ENCODE measurements around the gene PEX11G. TPM values are rescaled to one million over a fixed set of nuclear protein-coding genes. Genes with fewer than 3 reads are reported as not detected.
A peak's percentile ranks its signal among the peaks of the same experiment; 100 is the strongest.

Gene PEX11G
- total RNA-seq, 4 donors from 2014 or later, result 1.0 to 3.1 (median 1.9) TPM

DNA sequence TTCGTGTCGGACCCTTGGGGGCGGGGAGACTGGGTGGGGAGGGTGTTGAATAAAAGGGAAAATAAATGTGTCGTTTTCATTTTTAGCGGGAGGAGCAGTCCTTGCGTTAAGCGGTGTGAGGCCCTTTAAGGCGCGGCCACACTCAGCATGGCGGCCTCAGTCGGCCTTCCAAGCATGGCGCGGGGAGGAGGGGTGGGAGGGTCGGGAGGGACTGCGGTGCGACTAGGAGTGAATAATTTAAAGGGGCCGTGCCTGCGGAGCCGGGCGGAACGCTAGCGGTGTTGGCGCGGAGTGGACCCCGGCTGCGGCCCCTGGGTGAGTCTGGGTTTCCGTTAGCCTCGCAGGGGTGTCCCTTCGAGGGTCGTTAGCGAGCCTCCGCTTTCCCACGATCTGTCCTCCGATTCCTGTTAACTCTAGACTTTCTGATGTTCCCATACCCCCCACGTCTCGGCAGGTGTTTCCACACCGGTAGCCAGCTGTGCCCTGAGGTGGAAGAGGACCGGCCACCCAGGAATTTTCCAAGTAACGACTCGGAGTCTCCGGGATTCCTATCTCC is 45.2 kb upstream of the PEX11G start:
- TF ChIP-seq, protein P1, sequence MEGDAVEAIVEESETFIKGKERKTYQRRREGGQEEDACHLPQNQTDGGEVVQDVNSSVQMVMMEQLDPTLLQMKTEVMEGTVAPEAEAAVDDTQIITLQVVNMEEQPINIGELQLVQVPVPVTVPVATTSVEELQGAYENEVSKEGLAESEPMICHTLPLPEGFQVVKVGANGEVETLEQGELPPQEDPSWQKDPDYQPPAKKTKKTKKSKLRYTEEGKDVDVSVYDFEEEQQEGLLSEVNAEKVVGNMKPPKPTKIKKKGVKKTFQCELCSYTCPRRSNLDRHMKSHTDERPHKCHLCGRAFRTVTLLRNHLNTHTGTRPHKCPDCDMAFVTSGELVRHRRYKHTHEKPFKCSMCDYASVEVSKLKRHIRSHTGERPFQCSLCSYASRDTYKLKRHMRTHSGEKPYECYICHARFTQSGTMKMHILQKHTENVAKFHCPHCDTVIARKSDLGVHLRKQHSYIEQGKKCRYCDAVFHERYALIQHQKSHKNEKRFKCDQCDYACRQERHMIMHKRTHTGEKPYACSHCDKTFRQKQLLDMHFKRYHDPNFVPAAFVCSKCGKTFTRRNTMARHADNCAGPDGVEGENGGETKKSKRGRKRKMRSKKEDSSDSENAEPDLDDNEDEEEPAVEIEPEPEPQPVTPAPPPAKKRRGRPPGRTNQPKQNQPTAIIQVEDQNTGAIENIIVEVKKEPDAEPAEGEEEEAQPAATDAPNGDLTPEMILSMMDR (IDR thresholded peaks at IDR 0.05), result no peak
- peak; percentile 94 for TF ChIP-seq POLR2AphosphoS5 (IDR thresholded peaks at IDR 0.05)
- TF ChIP-seq EP300 (IDR thresholded peaks at IDR 0.05), result no peak
- TF ChIP-seq POLR2A (IDR thresholded peaks at IDR 0.05), result peak; percentile 46 to 48
- Histone ChIP-seq H3K4me1 (peaks cover 0 to 28% (median 5%) of the 10 kb centered on the region in 3 donors), H3K27me3 (no peaks in the 10 kb centered on the region), H3K27ac (peak overlapping the region; percentile 82 to 99 (median 91)), H3K4me3 (peak overlapping the region; percentile 60 to 70), H3K9me3 (no peaks in the 10 kb centered on the region), H3K36me3 (peaks cover 0 to 54% of the 10 kb centered on the region in 2 donors)
- WGBS, 2 donors (ENCODE audit: low coverage in 1 of 2), result 0 to 3% methylated on average over 9 to 25 of the region's 41 CpGs
- ATAC-seq, result peak; percentile 84

GRCh38 chr19:7533281-7533885 is 44.5 kb upstream of the PEX11G start:
- ATAC-seq, result peak; percentile 21
- Histone ChIP-seq H3K36me3 (peaks cover 0 to 54% of the 10 kb centered on the region in 2 donors), H3K27ac (peak overlapping the region; percentile 82 to 99 (median 91)), H3K9me3 (no peaks in the 10 kb centered on the region), H3K27me3 (no peaks in the 10 kb centered on the region), H3K4me3 (peak overlapping the region; percentile 60 to 70), H3K4me1 (peaks cover 0 to 28% (median 5%) of the 10 kb centered on the region in 3 donors)
- WGBS, 2 donors (ENCODE audit: low coverage in 1 of 2), result 25 to 34% methylated on average over 13 to 14 of the region's 30 CpGs
- no peak for TF ChIP-seq EP300 (IDR thresholded peaks at IDR 0.05)
- TF ChIP-seq POLR2A (IDR thresholded peaks at IDR 0.05), result no peak
- TF ChIP-seq, protein P1 (IDR thresholded peaks at IDR 0.05), result no peak
- no peak for TF ChIP-seq POLR2AphosphoS5 (IDR thresholded peaks at IDR 0.05)

DNA sequence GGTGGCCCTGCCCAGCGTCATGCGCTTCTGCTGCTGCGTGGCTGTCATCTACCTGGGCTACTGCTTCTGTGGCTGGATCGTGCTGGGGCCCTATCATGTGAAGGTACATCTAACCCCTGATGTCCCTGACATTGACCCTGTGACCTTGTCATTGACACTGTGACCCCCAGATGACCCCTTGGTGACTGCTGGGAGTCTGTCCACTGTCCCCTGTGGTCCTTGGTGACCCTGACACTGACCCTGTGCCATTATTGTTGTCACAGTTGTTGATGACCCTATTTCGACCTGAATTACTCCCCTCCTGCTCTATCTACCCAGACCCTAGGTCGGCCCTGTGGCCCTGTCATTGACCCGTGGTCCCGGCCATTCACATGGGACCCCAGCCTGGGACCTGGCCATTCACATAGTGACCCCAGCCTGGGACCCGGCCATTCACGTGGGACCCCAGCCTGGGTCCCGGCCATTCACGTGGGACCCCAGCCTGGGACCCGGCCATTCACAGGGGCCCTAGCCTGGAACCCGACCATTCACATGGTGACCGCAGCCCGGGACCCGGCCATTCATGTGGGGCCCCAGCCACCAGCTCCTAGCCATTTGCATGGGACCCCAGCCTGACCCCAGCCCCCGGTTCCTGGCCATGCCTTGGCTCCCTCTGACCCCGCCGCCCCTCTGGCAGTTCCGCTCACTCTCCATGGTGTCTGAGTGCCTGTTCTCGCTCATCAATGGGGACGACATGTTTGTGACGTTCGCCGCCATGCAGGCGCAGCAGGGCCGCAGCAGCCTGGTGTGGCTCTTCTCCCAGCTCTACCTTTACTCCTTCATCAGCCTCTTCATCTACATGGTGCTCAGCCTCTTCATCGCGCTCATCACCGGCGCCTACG is 41.0 kb upstream of the PEX11G start:
- Histone ChIP-seq H3K36me3 (peaks cover 0 to 73% of the 10 kb centered on the region in 2 donors), H3K4me1 (peaks cover 0 to 10% (median 0%) of the 10 kb centered on the region in 3 donors), H3K4me3 (no peak overlapping the region), H3K27ac (no peak overlapping the region), H3K27me3 (no peaks in the 10 kb centered on the region), H3K9me3 (no peaks in the 10 kb centered on the region)
- ATAC-seq, result no peak
- WGBS, 2 donors (ENCODE audit: low coverage in 1 of 2), result 80% methylated on average over 1 of the region's 33 CpGs; no CpG with 5 or more reads in 1 of the 2 donors
- TF ChIP-seq, protein P1 (IDR thresholded peaks at IDR 0.05), result no peak
- TF ChIP-seq POLR2A (IDR thresholded peaks at IDR 0.05), result no peak
- TF ChIP-seq EP300 (IDR thresholded peaks at IDR 0.05), result no peak
- no peak for TF ChIP-seq POLR2AphosphoS5 (IDR thresholded peaks at IDR 0.05)

DNA sequence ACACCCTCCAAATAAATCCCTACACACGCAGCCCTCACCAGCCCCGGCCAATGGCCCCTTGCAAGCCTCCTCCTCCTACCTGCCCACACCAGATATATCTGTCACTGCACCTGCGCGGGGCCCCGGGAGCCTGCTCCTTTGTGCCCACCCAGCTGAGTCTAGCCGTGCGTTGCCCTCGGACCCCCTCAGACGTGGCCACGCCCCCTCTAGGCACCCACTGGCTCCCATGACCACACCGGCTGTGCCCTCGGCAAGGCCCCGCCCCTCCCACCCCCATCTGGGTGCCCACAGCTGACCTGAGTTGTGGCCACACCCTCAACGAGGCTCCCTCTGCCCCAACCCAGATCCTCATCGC is 40.4 kb upstream of the PEX11G start:
- Histone ChIP-seq H3K27ac (no peak overlapping the region), H3K27me3 (no peaks in the 10 kb centered on the region), H3K9me3 (no peaks in the 10 kb centered on the region), H3K36me3 (peaks cover 0 to 80% of the 10 kb centered on the region in 2 donors), H3K4me3 (no peak overlapping the region), H3K4me1 (peaks cover 0 to 12% (median 0%) of the 10 kb centered on the region in 3 donors)
- no peak for ATAC-seq
- WGBS, 2 donors (ENCODE audit: low coverage in 1 of 2), result 100% methylated on average over 1 of the region's 15 CpGs; no CpG with 5 or more reads in 1 of the 2 donors
- no peak for TF ChIP-seq POLR2AphosphoS5 (IDR thresholded peaks at IDR 0.05)
- no peak for TF ChIP-seq POLR2A (IDR thresholded peaks at IDR 0.05)
- TF ChIP-seq EP300 (IDR thresholded peaks at IDR 0.05), result no peak
- TF ChIP-seq, protein P1 (IDR thresholded peaks at IDR 0.05), result no peak

All from gastroesophageal sphincter (tissue), 4 donors.